Suprapubic skin (tissue), 3 donors: ENCODE data around the gene SLC25A22.

ENCODE experiments used
- POLR2AphosphoS5 ChIP-seq, 3 donors: sonication (generic); formaldehyde crosslinking; IDR thresholded peaks; one replicate each; pipeline ENCODE4 v1.6.1; 2017; ENCODE audit warnings: antibody characterized with exemption in 3 of 3
- TF ChIP-seq, protein P1 (sequence below), 2 donors: fragments of 200-600 bp in 1 of 2; fragments of 450-650 bp in 1 of 2; sonication (generic) in 1 of 2; IDR thresholded peaks; one replicate each; pipeline ENCODE4 v1.5.1; 2016 to 2019; ENCODE audit warnings: antibody characterized with exemption in 2 of 2, mild to moderate bottlenecking in 1 of 2, moderate library complexity in 1 of 2

DNA sequence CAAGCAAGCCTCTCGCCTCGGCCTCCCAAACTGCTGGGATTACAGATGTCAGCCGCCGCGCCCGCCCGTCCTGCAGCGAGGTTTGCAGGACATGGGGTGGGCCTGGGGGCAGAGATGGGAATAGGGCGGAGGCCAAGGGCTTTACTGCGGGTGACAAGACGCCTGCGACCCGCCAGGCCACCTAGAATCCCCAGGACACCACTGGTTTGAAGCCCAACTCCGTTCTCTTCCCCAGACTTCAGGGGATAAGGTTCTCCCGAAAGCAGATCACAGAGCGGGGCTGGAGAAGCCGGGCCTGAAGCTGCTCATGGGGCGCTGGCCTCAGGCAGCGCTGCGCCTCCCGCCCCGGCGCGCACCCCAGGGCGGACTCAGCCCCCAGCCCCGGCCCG is 43.9 kb upstream of the SLC25A22 start:
- TF ChIP-seq, protein P1, sequence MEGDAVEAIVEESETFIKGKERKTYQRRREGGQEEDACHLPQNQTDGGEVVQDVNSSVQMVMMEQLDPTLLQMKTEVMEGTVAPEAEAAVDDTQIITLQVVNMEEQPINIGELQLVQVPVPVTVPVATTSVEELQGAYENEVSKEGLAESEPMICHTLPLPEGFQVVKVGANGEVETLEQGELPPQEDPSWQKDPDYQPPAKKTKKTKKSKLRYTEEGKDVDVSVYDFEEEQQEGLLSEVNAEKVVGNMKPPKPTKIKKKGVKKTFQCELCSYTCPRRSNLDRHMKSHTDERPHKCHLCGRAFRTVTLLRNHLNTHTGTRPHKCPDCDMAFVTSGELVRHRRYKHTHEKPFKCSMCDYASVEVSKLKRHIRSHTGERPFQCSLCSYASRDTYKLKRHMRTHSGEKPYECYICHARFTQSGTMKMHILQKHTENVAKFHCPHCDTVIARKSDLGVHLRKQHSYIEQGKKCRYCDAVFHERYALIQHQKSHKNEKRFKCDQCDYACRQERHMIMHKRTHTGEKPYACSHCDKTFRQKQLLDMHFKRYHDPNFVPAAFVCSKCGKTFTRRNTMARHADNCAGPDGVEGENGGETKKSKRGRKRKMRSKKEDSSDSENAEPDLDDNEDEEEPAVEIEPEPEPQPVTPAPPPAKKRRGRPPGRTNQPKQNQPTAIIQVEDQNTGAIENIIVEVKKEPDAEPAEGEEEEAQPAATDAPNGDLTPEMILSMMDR (IDR thresholded peaks at IDR 0.05), result no peak
- TF ChIP-seq POLR2AphosphoS5 (IDR thresholded peaks at IDR 0.05), result no peak
